ENCODE results near the gene IL17C.

GRCh38 chr16:88597856-88598491, 40.4 kb upstream of the IL17C start:
- TF ChIP-seq POLR2A (IDR thresholded peaks at IDR 0.05; ENCODE audit: low read length) (no peak), GATA1 (IDR thresholded peaks at IDR 0.05; ENCODE audit: low read depth, low read length) (no peak)
